HG03457 (cell line): ENCODE measurements around the gene TBL1X.
"Not testable (repeated sequence)": the region's sequence is repeated elsewhere in the genome, so short reads cannot be mapped to it uniquely, and the experiment has no call there.

Experiments
- ATAC-seq: cut with Tn5 transposase; IDR thresholded peaks from one replicate; pipeline ENCODE4 v1.9.1; 2021; ENCODE audit warnings: moderate number of reproducible peaks; ENCODE audit not compliant: unreplicated experiment

TBL1X gene

GRCh38 chrX:9745417-9746115, 280.7 kb downstream of the TBL1X start:
- no peak for ATAC-seq

- no peak for ATAC-seq
Measured at GRCh38 chrX:9746148-9746888, 281.5 kb downstream of the TBL1X start.

- no peak for ATAC-seq
Measured at GRCh38 chrX:9747644-9748043, 282.8 kb downstream of the TBL1X start.

DNA sequence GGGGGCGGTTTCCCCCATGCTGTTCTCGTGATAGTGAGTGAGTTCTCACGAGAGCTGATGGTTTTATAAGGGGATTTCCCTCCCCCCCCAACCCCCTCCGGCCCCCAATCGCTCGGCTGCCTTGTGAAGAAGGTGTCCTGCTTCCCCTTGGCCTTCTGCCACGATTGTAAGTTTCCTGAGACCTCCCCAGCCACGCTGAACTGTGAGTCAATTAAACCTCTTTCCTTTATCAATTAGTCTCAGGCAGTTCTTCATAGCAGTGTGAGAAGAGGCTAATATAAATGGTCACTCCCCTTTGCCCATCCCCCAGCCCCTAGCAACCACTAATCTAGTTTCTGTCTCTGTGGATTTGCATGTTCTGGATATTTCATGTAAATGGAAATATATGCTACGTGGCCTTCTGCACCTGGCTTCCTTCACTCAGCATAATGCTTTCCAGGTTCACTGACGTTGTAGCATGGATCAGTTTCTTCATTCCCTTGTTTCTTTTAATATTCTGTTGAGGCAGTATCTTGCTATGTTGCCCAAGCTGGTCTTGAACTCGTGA, 284.4 kb downstream of the TBL1X start:
- ATAC-seq: no peak

- no peak for ATAC-seq
Measured at GRCh38 chrX:9757366-9757765, 292.5 kb downstream of the TBL1X start.

DNA sequence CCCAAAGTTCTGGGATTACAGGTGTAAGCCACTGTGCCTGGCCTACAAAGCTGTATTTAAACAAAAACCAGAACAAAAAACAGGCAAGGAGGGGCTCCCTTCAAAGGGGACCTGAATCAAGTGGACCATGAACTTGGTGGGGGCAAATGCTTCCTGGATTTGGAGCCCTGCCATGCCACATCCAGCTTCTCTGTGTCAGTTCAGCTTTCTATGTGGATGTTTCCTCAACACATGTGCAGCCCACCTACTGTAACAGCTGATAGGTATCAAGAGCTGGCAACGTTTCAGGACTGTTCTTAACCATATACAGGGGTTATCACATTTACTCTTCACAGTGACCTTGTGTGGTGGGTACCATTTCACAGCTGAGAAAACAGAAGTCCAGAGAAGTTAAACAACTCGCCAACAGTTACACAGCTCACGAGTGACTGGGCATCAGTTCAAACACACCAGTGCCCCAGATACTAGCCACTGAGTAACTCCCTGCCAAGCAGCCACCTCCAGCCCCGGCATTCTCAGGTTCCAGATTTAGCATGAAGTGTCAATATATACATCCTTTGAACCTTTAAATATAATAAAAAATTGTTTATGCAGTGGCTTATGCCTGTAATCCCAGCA, 293.3 kb downstream of the TBL1X start:
- no peak for ATAC-seq

GRCh38 chrX:9759337-9759736, 294.5 kb downstream of the TBL1X start:
- ATAC-seq: no peak

GRCh38 chrX:9765072-9765736, 300.3 kb downstream of the TBL1X start:
- ATAC-seq: no peak

GRCh38 chrX:9765737-9766097, 300.9 kb downstream of the TBL1X start, which contains the start of gene GPR143:
TSS of gene GPR143 (minus strand) at chrX:9765847. CDS start at chrX:9765817, 30 bp downstream.
- ATAC-seq: no peak

DNA sequence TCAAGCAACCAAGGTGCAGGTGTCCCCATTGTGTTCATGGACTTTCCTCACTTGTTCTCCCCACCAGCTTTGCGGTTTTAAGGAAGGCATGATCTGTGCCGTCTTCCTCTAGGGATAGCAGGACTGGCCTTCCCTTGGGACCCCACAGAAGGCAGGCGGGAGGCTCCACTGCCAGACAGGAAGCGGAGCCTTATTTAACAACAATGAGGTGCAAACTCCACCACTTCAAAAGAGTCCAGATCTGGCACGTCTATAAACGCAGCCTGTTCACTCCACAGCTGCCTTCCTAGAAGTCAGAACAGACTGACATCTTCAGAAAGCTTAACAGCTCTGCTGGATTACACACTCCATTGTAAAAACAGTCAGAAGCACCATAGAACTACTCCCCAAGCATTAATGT, 302.5 kb downstream of the TBL1X start:
- no peak for ATAC-seq

GRCh38 chrX:9768321-9768839, 303.5 kb downstream of the TBL1X start:
- ATAC-seq: not testable (repeated sequence)

GRCh38 chrX:9770319-9770718, 305.5 kb downstream of the TBL1X start:
- ATAC-seq: no peak

- no peak for ATAC-seq
Measured at GRCh38 chrX:9772943-9773342, 308.1 kb downstream of the TBL1X start.

- ATAC-seq: no peak
Measured at GRCh38 chrX:9775930-9776329, 311.1 kb downstream of the TBL1X start.

DNA sequence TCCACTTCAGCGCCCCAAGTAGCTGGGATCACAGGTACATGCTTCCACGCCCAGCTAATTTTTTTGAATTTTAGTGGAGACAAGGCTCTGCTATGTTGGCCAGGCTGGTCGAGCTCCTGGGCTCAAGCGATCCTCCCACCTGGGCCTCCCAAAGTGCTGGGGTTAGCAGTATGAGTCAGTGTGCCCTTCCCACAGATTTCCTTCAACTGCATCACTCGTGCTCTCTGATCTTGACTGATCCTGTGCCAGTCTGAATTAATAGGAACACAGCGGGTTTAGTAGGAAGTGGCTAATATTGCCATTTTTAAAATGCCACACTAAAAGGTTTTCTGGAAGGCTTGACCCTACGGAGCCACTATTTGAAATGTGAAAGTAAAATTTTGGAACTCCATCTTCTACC, 317.1 kb downstream of the TBL1X start:
- no peak for ATAC-seq

DNA sequence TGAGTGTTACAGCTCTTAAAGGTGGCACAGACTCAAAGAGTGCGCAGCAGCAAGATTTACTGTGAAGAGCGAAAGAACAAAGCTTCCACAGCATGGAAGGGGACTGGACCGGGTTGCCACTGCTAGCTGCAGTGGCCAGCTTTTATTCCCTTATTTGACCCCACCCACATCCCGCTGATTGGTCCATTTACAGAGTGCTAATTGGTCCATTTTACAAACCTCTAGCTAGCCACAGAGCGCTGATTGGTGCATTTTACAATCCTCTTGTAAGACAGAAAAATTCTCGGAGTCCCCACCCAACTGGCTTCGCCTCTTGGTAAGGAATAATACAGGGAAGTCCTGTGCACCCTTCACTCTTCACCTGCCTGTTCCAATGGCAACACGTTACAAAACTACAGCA, 319.5 kb downstream of the TBL1X start:
- ATAC-seq: no peak

- ATAC-seq: no peak
Measured at GRCh38 chrX:9785254-9785943, 320.5 kb downstream of the TBL1X start.

- no peak for ATAC-seq
Measured at GRCh38 chrX:9785944-9786797, 321.3 kb downstream of the TBL1X start, which contains the start of gene SHROOM2. TSS of gene SHROOM2 (plus strand) at chrX:9786429. CDS start at chrX:9786546, 117 bp downstream.
